ENCODE results near the gene MAP6. TPM values are rescaled to one million over a fixed set of nuclear protein-coding genes. Genes with fewer than 3 reads are reported as not detected.
A peak's percentile ranks its signal among the peaks of the same experiment; 100 is the strongest.

The MAP6 gene
- total RNA-seq, 4 donors from 2014 or later, result 0.35 to 5.0 (median 0.75) TPM

GRCh38 chr11:75601494-75601893 lies 67.3 kb downstream of the MAP6 start:
- no peak overlapping the region for H3K4me3 ChIP-seq

GRCh38 chr11:75600356-75600755 lies 68.5 kb downstream of the MAP6 start:
- TF ChIP-seq POLR2A (IDR thresholded peaks at IDR 0.05) (no peak), CTCF (IDR thresholded peaks at IDR 0.05) (no peak)
- H3K9me3 ChIP-seq, result no peaks in the 10 kb centered on the region
- no peak for DNase-seq
- no peak overlapping the region for H3K27ac ChIP-seq
- no peak overlapping the region for H3K4me3 ChIP-seq
- H3K4me1 ChIP-seq, result no peaks in the 10 kb centered on the region
- no peaks in the 10 kb centered on the region for H3K27me3 ChIP-seq
- H3K36me3 ChIP-seq, result no peaks in the 10 kb centered on the region

More at GRCh38 chr11:75601494-75601893, 67.3 kb downstream of the MAP6 start:
- no peak for DNase-seq
- TF ChIP-seq CTCF (IDR thresholded peaks at IDR 0.05), result no peak
- TF ChIP-seq POLR2A (IDR thresholded peaks at IDR 0.05), result no peak
- H3K27me3 ChIP-seq, result no peaks in the 10 kb centered on the region
- H3K36me3 ChIP-seq, result no peaks in the 10 kb centered on the region
- no peak overlapping the region for H3K27ac ChIP-seq
- no peaks in the 10 kb centered on the region for H3K4me1 ChIP-seq
- H3K9me3 ChIP-seq, result no peaks in the 10 kb centered on the region

GRCh38 chr11:75598900-75599299 lies 69.9 kb downstream of the MAP6 start:
- H3K4me1 ChIP-seq, result no peaks in the 10 kb centered on the region

GRCh38 chr11:75598264-75598663 lies 70.6 kb downstream of the MAP6 start:
- Histone ChIP-seq H3K4me3 (no peak overlapping the region), H3K4me1 (no peaks in the 10 kb centered on the region), H3K36me3 (no peaks in the 10 kb centered on the region), H3K27ac (no peak overlapping the region), H3K27me3 (no peaks in the 10 kb centered on the region), H3K9me3 (no peaks in the 10 kb centered on the region)
- no peak for TF ChIP-seq POLR2A (IDR thresholded peaks at IDR 0.05)
- no peak for TF ChIP-seq CTCF (IDR thresholded peaks at IDR 0.05)
- no peak for DNase-seq

More at GRCh38 chr11:75598900-75599299, 69.9 kb downstream of the MAP6 start:
- H3K9me3 ChIP-seq, result no peaks in the 10 kb centered on the region
- no peaks in the 10 kb centered on the region for H3K27me3 ChIP-seq
- no peak overlapping the region for H3K27ac ChIP-seq
- no peak for DNase-seq
- H3K4me3 ChIP-seq, result no peak overlapping the region
- H3K36me3 ChIP-seq, result no peaks in the 10 kb centered on the region
- no peak for TF ChIP-seq POLR2A (IDR thresholded peaks at IDR 0.05)
- no peak for TF ChIP-seq CTCF (IDR thresholded peaks at IDR 0.05)

- no peak overlapping the region for H3K27ac ChIP-seq
- TF ChIP-seq POLR2A (IDR thresholded peaks at IDR 0.05) (no peak), CTCF (IDR thresholded peaks at IDR 0.05) (peak in 4 of 6 experiments; percentile 28 to 47 (median 40))
- H3K27me3 ChIP-seq, result no peaks in the 10 kb centered on the region
- H3K4me3 ChIP-seq, result no peak overlapping the region
- peaks cover 0 to 5% (median 0%) of the 10 kb centered on the region in 4 donors for H3K4me1 ChIP-seq
- no peaks in the 10 kb centered on the region for H3K36me3 ChIP-seq
- no peak for DNase-seq
- H3K9me3 ChIP-seq, result no peaks in the 10 kb centered on the region
Measured at GRCh38 chr11:75597636-75598035, 71.2 kb downstream of the MAP6 start.

GRCh38 chr11:75596914-75597313 lies 71.9 kb downstream of the MAP6 start:
- H3K27ac ChIP-seq, result no peak overlapping the region
- no peak for DNase-seq
- TF ChIP-seq POLR2A (IDR thresholded peaks at IDR 0.05) (no peak), CTCF (IDR thresholded peaks at IDR 0.05) (no peak)

More at GRCh38 chr11:75596914-75597313, 71.9 kb downstream of the MAP6 start:
- Histone ChIP-seq H3K27me3 (no peaks in the 10 kb centered on the region), H3K4me3 (no peak overlapping the region), H3K36me3 (no peaks in the 10 kb centered on the region), H3K9me3 (no peaks in the 10 kb centered on the region), H3K4me1 (peaks cover 0 to 11% (median 0%) of the 10 kb centered on the region in 4 donors)

Measured in Peyer's patch (tissue), 4 donors.